Umbilical cord (tissue), 2 donors: ENCODE results near the gene CFAP107. TPM values are rescaled to one million over a fixed set of nuclear protein-coding genes. Genes with fewer than 3 reads are reported as not detected.
"Not testable (repeated sequence)": the region's sequence is repeated elsewhere in the genome, so short reads cannot be mapped to it uniquely, and the experiment has no call there.

Experiments used
- DNase-seq: peaks from one replicate; pipeline ENCODE4 v3.0.0-alpha.2; 2015; ENCODE audit warnings: low spot score
- total RNA-seq: library from RNA; depleted of rRNA; stranded (reverse); fragments of >200 nt; gene quantifications from one replicate; pipeline ENCODE4 v1.2.3, GENCODE V29; 2014; ENCODE audit warnings: low replicate concordance; ENCODE audit not compliant: insufficient read depth

The CFAP107 gene
- total RNA-seq, 1 donor from 2014 or later, result not detected

DNA sequence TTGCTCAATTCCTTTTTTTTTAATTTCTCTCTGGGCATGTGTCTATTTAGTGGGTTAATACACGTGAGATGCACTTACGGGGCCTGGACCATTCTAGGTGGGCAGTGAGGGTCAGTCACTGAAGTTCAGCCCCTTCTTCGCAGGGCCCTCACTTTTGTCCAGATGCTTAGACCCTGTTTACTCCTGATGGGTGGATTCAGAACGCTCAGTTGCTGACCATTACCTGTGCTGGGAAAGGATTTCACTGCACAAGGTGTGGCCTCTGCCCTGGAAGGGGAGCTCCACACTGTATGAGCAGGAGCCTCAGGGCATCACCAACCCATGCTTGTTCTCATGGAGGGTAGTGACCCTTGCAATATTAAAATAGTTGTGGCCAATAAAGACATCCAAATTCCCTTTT, 32.1 kb downstream of the CFAP107 start:
- DNase-seq, result no peak

DNA sequence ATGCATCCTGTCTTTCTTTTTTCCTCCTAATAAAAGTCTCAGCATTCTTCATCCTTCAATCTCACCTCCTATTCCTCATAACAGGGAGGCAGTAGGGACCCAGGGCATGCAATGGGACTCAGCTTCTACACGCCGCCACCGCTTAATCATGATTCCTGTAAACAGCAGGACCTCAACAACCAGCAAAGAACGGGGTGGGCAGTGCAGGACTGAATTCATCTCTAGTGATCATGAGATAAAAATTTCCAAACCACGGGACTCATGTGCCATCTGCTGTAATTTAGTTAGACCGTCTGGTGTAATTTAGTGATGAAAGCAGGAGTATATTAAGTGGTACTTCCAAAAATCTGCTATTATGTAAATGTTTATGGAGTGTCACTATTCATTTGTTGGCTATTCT, 32.9 kb downstream of the CFAP107 start:
- no peak for DNase-seq

- not testable (repeated sequence) for DNase-seq
Observed at GRCh38 chr1:12781488-12781887, 35.5 kb downstream of the CFAP107 start.

- DNase-seq, result not testable (repeated sequence)
Observed at GRCh38 chr1:12783783-12784182, 37.8 kb downstream of the CFAP107 start.

DNA sequence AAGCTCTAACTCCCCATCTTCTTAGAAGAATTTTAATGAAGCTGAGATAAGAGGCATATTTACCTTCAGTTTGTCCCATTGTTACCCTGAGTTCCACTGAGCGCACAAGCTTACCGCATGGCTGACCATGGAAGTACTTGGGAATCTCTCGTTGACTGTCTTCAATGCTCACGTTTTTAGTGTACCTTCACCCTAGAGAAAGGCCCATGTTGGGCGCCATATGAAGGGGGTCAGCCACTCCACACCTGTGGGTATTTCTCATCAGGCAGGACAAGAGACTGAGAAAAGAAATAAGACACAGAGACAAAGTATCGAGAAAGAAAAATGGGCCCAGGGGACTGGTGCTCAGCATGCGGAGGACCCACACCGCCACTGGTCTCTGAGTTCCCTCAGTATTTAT, 38.7 kb downstream of the CFAP107 start:
- DNase-seq, result not testable (repeated sequence)

- DNase-seq, result not testable (repeated sequence)
Observed at GRCh38 chr1:12791097-12791496, 45.1 kb downstream of the CFAP107 start, which contains the start of gene PRAMEF1. Gene PRAMEF1 (plus strand): TSS chr1:12791397. CDS start chr1:12793228, 1,831 bp downstream.

- no peak for DNase-seq
Observed at GRCh38 chr1:12798911-12799310, 52.9 kb downstream of the CFAP107 start.

GRCh38 chr1:12799730-12800129, 53.7 kb downstream of the CFAP107 start:
- DNase-seq, result no peak

DNA sequence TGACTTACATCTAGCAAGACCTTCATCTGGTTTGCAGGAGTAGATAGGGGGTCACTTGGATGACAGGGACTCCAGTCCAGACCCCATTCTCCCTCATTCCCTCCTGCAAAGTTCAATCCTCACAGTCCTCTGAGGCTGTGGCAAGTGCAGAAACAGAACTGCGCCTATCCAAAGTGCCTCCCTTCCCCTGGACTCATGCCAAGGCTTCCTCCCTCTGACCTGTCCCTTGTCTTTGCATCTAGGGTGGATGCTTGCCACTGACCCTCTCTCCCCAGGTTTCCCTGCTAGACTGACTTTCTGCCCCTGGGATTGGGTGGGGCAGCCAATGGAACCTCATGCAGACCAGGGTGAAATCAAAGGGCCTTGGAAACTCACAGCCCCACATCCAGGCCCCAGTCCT, 63.9 kb downstream of the CFAP107 start:
- DNase-seq, result no peak

DNA sequence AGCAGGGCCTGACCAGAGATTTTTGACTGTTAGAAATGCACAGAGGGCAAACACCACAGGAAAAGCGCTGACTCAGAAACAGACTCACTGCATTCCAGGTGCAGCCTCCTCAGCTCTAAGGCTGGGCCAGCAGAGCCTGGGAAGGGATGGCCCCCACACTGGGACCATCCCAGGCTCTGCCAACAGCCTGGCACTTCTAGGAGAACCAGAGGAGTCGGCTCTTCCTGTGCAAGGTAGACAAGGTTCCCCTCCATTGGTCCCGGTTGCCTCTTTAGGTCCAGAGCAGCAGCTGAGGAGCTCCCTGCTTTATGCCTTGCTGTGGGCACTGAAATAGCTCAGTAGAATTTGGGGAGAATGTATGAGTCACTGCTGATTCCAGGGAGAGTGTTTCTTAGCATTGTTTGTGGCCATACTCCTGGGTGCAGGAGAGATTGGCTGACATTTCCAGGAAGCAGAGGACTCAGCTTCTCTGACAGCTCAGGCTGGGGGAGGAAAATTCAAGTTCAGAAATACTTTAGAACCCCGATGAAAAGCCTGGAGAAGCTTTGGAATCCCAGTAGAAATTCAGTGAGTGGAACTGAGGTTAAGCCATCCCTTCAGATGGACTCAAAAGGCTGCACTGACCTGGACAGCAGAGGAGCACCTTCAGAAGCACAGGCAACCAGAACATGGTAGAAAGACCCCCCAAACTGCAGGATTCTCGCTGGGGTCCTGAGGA, 64.8 kb downstream of the CFAP107 start:
- DNase-seq, result no peak

- no peak for DNase-seq
Observed at GRCh38 chr1:12811409-12811784, 65.4 kb downstream of the CFAP107 start.

Other genes with a start within 250 kb of the CFAP107 start
- gene DHRS3, start 128.0 kb upstream of the CFAP107 start, total RNA-seq, result 107 TPM
- gene AADACL4, start 102.1 kb upstream of the CFAP107 start, total RNA-seq, result not detected
- gene AADACL3, start 30.1 kb upstream of the CFAP107 start, total RNA-seq, result 5.8 TPM
- gene PRAMEF12, start 27.5 kb downstream of the CFAP107 start, total RNA-seq, result 2.9 TPM
- gene PRAMEF1, start 45.2 kb downstream of the CFAP107 start, total RNA-seq, result 6.7 TPM
- gene PRAMEF11, start 85.2 kb downstream of the CFAP107 start, total RNA-seq, result not detected
- 0.72 TPM for gene HNRNPCL1, start 102.5 kb downstream of the CFAP107 start, total RNA-seq
- 0.72 TPM for gene PRAMEF2, start 110.9 kb downstream of the CFAP107 start, total RNA-seq
- 1.2 TPM for gene PRAMEF4, start 140.0 kb downstream of the CFAP107 start, total RNA-seq
- 0.48 TPM for gene PRAMEF10, start 152.1 kb downstream of the CFAP107 start, total RNA-seq
- gene PRAMEF7, start 170.4 kb downstream of the CFAP107 start, total RNA-seq, result not detected
- gene PRAMEF6, start 201.4 kb downstream of the CFAP107 start, total RNA-seq, result not detected